Urinary bladder (tissue), 4 donors: ENCODE measurements around the gene ATP8A1. TPM values are rescaled to one million over a fixed set of nuclear protein-coding genes. Genes with fewer than 3 reads are reported as not detected.
"Not testable (repeated sequence)": the region's sequence is repeated elsewhere in the genome, so short reads cannot be mapped to it uniquely, and the experiment has no call there.

Source experiments
- DNase-seq: peaks from one replicate; pipeline ENCODE4 v3.0.0-alpha.2; 2015; ENCODE audit errors: extremely low spot score
- H3K27ac ChIP-seq: one replicate; pipeline ENCODE4 v1.5.1; 2013; ENCODE audit warnings: low read depth, mild to moderate bottlenecking, moderate library complexity
- H3K36me3 ChIP-seq: one replicate; pipeline ENCODE4 v1.6.1; 2013; ENCODE audit warnings: mild to moderate bottlenecking, moderate library complexity; ENCODE audit not compliant: insufficient read depth
- H3K4me1 ChIP-seq: one replicate; pipeline ENCODE4 v1.6.1; 2013; ENCODE audit warnings: mild to moderate bottlenecking, moderate library complexity; ENCODE audit not compliant: insufficient read depth
- H3K4me3 ChIP-seq: one replicate; pipeline ENCODE4 v1.5.1; 2013; ENCODE audit warnings: low read depth, low read length
- WGBS: extraction: QIAGEN DNeasy Blood & Tissue Kit; methylation state at CpG from one replicate; pipeline ENCODE4 v1.1.7; 2013; 5-methylcytosine and 5-hydroxymethylcytosine counted together
- polyA plus RNA-seq: library from polyadenylated mRNA; stranded (reverse); fragments of 200-250 nt; gene quantifications from one replicate; pipeline ENCODE4 v1.2.3, GENCODE V29; 2013
- total RNA-seq: library from RNA; depleted of rRNA; stranded (reverse); fragments of >200 nt; gene quantifications from one replicate; pipeline ENCODE4 v1.2.3, GENCODE V29; 2014
- donor health status: healthy with polysubstance abuse.
- donor health status: healthy.

ATP8A1 gene
- total and polyA plus RNA-seq, 2 donors: 3.9 to 59.2 TPM

DNA sequence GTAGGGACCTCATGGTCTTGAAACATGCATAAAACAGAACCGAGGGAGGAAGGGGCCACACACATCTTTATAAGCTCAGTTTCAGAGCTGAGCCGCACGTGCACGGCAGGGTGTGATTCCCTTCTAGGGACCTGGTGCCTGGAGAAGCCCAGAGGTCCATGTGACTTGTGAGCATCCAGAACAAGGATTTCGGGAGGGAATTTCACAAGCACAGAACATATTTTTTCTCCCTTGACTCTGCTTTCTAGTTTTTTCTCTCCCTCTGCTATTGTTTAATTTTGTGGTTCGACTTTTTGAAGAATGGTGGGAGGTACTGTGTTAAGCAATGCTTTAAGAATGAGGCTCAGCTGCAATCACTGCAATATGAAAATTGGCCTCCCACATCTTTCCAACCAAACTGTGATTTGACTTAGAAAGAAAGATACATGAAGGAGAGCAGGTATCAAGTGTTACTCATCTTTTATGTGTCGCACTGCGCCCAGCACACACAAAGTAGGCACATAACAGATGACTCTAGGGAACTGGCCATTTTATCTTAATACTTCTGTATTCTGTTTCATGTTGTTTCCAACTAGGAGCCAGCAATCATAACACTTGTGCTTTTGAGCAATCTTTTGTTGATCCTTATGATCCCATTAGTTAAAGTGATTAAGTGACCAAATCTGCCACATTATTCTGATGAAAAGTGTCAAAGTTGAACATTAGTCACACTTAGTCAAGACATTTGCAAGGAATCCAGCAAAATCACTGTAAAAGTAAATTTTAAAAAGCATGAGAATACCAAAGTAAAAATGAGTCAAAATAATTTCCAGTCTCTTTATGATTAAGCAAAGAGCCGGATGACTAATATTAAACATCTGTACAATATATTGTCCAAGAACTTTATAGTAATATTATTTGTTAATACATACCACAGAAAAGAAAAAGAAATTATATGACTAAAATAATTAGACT lies 173.2 kb downstream of the ATP8A1 start:
- Histone ChIP-seq H3K4me1 (no peaks in the 10 kb centered on the region), H3K4me3 (no peak overlapping the region), H3K27ac (no peak overlapping the region), H3K36me3 (no peaks in the 10 kb centered on the region)
- DNase-seq: no peak
- 61% methylated on average over 9 of the region's 9 CpGs for WGBS

DNA sequence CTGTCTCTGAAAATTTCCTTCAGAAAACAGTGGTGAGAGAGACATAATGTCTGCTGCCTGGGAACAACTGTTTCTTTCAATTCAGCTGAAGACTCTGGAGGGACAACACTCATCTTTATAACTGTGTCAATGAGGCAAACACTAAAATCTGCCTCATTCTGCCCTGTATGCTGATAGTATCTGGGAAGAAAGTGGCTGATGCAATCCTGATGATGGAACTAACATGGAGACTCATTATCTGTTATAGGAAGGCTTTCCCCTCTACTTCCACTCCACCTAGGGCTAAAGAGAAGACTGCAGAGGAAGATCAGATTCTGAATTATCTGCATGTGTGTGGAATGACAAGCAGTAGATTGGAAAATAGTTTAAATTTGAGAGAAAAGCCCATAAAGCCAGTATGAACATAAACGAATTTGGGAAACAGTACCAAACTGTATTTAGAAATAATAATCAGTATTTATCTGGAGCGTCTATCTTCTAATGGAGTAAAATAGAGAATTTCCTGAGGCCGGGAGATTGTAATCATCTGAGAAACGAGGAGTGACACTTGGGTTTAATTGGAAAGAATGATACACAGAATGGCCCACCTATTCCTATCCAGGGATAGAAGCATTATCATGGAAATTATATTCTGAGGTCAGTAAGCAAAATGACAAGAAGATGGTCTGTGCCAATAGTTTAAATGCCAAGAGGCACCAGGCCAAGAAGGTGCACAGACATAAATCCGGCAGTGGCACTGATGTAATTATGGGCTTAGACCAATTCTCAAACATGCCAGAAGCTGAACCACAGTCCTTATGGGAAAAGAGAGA lies 174.2 kb downstream of the ATP8A1 start:
- no peak overlapping the region for H3K27ac ChIP-seq
- H3K4me1 ChIP-seq: no peaks in the 10 kb centered on the region
- no peak overlapping the region for H3K4me3 ChIP-seq
- H3K36me3 ChIP-seq: no peaks in the 10 kb centered on the region
- WGBS: 56% methylated on average over 5 of the region's 5 CpGs
- DNase-seq: no peak

DNA sequence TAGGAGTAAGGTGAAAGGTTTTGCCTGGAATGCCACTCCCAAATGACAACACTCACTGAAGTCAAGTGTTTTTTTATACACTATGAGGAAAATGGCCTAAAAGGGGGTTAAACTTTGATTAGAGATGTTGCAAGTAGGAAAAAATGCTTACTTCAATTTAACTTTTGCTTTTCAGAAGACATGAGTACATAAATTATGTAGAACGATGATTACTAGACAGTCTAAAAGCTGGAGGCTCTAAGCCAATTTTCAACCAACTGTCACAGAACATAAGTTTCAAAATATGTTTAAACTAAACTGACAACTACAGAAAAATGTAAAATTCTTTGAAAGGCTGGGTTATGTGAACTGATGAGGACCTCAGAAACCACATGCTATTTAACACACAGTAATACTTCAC lies 176.2 kb downstream of the ATP8A1 start:
- H3K36me3 ChIP-seq: no peaks in the 10 kb centered on the region
- 32% methylated on average over 1 of the region's 1 CpG for WGBS
- no peak overlapping the region for H3K4me3 ChIP-seq
- DNase-seq: no peak
- no peaks in the 10 kb centered on the region for H3K4me1 ChIP-seq
- no peak overlapping the region for H3K27ac ChIP-seq

DNA sequence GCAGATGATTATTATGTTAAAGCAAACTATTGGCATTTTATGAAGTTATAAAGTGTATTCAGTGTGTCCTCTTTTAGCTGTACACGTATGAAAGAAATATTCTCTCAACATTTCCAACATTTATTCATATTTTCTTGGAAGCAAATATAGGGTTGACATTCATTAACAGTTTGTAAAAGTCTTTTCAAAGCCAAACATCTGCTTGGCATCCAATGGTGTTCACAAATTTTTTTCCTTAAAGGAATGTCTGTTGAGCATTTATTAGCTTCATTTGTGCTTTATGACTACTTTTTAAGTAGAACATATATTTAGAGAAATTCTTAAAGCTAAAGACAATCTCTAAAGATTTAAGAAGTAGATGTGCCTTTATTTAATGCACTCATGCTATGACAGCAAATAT lies 176.6 kb downstream of the ATP8A1 start:
- Histone ChIP-seq H3K27ac (no peak overlapping the region), H3K4me1 (no peaks in the 10 kb centered on the region), H3K4me3 (no peak overlapping the region), H3K36me3 (no peaks in the 10 kb centered on the region)
- no peak for DNase-seq
- WGBS: 35% methylated on average over 1 of the region's 1 CpG

DNA sequence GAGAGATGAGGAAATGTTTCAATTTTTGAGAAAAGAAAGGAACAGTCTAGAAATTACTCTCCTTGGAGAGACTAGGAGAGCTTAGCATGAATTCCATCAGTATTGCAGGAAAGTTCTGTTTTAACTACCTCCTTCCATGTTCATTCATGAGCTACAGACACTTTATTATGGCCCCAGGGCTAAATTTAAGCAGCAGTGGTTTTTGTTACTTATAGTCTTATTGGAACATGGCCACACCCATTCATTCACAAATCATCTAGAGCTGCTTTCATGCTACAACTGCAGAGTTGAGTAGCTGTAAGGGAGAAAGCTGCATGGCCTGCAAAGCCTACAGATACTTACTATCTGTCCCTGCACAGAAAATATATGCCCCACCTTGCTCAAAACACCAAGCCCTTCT lies 178.0 kb downstream of the ATP8A1 start:
- H3K4me3 ChIP-seq: no peak overlapping the region
- DNase-seq: no peak
- no peaks in the 10 kb centered on the region for H3K4me1 ChIP-seq
- no peak overlapping the region for H3K27ac ChIP-seq
- H3K36me3 ChIP-seq: no peaks in the 10 kb centered on the region

DNA sequence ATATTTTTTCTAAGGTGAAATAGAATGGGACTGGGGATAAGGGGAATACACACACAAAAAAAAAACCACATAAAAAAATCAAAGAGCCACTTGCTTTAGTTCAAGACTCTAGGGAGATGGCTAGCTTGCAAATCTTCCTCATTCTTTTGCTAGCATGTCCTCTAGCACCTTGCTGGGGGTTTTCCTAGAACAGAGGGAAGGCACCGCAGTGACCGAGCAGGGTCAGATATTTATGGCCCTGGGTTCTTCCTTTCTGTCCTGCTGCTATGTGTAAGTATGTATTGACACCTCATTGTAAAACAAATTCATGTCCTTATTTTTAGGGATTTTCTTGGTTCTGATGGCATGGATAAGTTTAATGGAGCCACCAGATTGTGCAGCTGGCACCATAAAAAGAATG lies 178.4 kb downstream of the ATP8A1 start:
- DNase-seq: no peak
- WGBS: 88% methylated on average over 2 of the region's 2 CpGs
- Histone ChIP-seq H3K4me3 (no peak overlapping the region), H3K4me1 (no peaks in the 10 kb centered on the region), H3K27ac (no peak overlapping the region), H3K36me3 (no peaks in the 10 kb centered on the region)

DNA sequence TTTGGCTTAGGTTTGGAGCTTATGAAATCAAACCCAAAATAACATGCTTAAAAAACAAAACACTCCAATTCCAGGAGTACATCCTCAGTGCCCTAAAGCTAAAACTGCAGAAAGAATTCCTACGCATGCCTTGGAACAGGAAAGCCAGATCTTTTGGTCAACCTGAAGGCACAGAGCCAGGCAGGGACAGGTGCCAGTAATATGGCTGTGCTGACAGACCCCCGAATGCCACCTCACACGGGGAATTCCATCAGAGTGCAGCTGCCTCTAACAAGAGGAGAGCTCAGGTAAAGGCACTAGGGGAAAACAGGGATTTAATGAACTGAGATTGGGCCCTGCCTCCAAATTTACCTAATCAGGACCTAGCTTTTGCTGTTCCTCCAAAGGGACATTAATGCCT lies 182.5 kb downstream of the ATP8A1 start:
- H3K36me3 ChIP-seq: no peaks in the 10 kb centered on the region
- no peak for DNase-seq
- no peak overlapping the region for H3K27ac ChIP-seq
- WGBS: 84% methylated on average over 3 of the region's 3 CpGs
- H3K4me1 ChIP-seq: no peaks in the 10 kb centered on the region
- H3K4me3 ChIP-seq: no peak overlapping the region

DNA sequence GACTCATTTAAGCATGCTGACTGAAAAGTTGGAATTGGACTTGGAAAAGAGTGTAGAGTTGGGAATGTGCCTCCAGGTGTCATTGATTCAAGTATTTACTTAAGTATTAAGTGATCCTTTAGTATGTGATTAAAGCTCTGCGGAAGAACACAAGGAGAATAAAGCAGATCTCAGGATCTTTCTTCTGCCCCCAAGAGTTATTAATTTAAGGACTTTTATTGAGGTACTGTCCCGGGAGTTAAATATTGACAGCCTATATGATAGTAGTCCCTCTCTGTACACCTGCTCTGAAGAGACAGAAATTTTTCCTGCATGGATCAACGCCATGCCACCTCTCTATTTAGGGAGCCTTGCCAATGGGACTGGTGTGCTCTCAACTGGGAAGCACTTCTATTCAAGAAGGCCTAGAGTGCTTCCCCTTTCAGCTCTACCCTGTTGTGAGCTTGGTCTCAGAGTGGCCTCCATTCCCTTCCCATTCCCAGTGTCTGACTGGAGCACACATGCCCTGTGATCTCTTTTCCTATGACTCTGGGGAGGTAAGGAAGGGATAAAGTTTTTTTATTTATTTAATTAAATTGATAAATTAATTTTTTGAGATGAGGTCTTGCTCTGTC lies 183.7 kb downstream of the ATP8A1 start:
- no peak for DNase-seq
- WGBS: 94% methylated on average over 3 of the region's 3 CpGs
- H3K36me3 ChIP-seq: no peaks in the 10 kb centered on the region
- no peak overlapping the region for H3K4me3 ChIP-seq
- no peak overlapping the region for H3K27ac ChIP-seq
- no peaks in the 10 kb centered on the region for H3K4me1 ChIP-seq

DNA sequence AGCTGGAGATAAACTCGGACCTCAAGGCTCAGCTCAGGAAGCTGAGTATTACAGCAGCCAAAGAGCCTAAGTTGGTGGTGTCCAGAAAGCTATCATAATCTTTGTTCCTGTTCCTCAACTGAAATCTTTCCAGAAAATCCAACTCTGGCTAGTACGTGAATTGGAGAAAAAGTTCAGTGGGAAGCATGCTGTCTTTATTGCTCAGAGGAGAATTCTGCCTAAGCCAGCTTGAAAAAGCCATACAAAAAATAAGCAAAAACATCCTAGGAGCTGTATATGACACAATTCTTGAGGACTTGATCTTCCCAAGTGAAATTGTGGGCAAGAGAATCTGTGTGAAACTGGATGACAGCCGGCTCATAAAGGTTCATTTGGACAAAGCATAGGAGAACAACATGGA lies 185.0 kb downstream of the ATP8A1 start:
- Histone ChIP-seq H3K36me3 (no peaks in the 10 kb centered on the region), H3K27ac (no peak overlapping the region), H3K4me3 (no peak overlapping the region), H3K4me1 (no peaks in the 10 kb centered on the region)
- no peak for DNase-seq
- WGBS: 81% methylated on average over 3 of the region's 3 CpGs

DNA sequence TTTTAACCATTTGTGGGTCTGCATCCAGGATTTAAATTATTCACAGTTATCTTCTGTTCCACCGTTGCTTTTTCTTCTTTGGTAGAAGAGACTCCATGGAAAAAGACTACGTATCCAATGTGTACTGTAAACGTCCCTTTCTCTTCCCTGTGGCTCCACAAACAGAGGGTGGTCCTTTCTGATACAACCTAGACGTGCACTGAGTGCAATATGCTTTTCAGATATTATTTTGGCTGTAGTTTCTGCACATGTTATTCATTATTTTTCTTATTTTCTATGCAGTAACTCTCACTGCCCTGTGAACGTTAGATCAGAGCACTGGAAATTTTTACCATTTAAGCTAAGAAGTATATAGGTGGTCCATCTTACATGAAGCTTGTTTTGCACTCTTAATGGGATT lies 186.9 kb downstream of the ATP8A1 start:
- no peak for DNase-seq
- Histone ChIP-seq H3K4me1 (no peaks in the 10 kb centered on the region), H3K36me3 (no peaks in the 10 kb centered on the region), H3K4me3 (no peak overlapping the region), H3K27ac (no peak overlapping the region)
- 74% methylated on average over 5 of the region's 5 CpGs for WGBS

DNA sequence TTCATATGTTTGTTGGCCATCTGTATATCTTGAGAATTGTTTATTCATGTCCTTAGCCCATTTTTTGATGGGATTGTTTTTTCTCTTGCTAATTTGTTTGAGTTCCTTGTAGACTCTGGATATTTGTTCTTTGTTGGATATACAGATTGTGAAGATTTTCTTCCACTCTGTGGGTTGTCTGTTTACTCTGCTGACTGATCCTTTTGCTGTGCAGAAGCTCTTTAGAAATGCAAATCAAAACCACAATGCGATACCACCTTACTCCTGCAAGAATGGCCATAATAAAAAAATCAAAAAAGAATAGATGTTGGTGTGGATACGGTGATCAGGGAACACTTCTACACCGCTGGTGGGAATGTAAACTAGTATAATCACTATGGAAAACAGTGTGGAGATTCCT lies 189.1 kb downstream of the ATP8A1 start:
- H3K36me3 ChIP-seq, H3K4me1 ChIP-seq, H3K27ac ChIP-seq, DNase-seq, H3K4me3 ChIP-seq: not testable (repeated sequence)
- WGBS: 79% methylated on average over 3 of the region's 3 CpGs

DNA sequence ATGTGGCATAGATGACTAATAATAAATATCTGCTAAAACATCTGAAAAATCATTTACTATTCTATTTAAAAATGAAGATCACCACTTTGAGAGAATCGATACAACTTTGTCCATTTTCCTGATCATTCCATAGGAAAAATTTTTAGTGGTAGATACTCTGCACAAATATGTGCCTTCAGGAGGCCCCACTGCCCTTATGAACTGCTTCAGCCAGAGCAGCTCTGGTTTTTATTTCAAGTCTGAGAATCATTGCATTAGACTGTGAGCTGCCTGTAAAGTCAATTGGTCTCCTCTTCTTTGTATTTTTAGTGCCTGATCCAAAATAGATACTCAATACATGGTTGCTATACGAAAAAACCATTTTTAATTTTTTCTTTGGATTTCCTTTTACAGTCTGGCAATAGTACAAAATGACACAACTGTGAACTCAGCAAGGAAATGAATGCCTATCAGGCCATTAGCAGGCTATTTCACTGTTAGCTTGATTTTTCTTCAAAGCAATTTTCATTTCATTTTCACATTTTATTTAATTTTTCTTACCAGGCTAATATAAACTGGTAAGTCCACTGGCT lies 190.5 kb downstream of the ATP8A1 start:
- H3K27ac ChIP-seq: no peak overlapping the region
- WGBS: 62% methylated on average over 2 of the region's 2 CpGs
- no peaks in the 10 kb centered on the region for H3K4me1 ChIP-seq
- no peak for DNase-seq
- no peak overlapping the region for H3K4me3 ChIP-seq
- no peaks in the 10 kb centered on the region for H3K36me3 ChIP-seq

DNA sequence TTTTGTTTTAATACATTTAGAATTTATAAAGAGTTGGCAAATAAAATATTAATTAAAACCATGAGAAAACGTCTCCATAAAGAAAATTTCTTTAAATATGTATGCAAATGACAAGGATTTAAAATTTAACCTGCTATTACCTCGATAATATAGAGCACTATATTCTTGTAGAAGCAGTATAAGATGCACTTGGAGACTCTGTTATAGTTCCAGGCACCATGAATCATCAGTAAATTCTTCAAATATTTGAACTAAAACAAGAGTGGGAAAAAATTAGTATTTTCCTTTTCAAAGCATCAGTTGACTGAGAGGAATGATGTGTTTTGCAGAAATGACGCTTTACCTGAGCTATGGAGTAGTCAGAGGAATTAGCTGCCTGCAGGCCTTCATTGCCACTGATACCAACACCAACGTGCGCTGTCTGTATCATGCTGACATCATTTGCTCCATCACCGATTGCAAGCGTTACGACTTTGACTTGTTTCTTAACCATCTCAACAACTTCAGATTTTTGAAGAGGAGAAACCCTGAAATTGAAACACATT lies 192.3 kb downstream of the ATP8A1 start:
- no peak for DNase-seq
- Histone ChIP-seq H3K27ac (no peak overlapping the region), H3K4me1 (no peaks in the 10 kb centered on the region), H3K4me3 (no peak overlapping the region), H3K36me3 (no peaks in the 10 kb centered on the region)
- WGBS: 88% methylated on average over 8 of the region's 8 CpGs
